Fibroblast of peridontal ligament (primary cell): Measurements from ENCODE around the gene SIT1.

Experiments
- DNase-seq: peaks from one replicate; pipeline ENCODE4 v3.0.0-alpha.2; 2010; ENCODE audit errors: extremely low read depth

SIT1 gene, protein sequence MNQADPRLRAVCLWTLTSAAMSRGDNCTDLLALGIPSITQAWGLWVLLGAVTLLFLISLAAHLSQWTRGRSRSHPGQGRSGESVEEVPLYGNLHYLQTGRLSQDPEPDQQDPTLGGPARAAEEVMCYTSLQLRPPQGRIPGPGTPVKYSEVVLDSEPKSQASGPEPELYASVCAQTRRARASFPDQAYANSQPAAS

DNA sequence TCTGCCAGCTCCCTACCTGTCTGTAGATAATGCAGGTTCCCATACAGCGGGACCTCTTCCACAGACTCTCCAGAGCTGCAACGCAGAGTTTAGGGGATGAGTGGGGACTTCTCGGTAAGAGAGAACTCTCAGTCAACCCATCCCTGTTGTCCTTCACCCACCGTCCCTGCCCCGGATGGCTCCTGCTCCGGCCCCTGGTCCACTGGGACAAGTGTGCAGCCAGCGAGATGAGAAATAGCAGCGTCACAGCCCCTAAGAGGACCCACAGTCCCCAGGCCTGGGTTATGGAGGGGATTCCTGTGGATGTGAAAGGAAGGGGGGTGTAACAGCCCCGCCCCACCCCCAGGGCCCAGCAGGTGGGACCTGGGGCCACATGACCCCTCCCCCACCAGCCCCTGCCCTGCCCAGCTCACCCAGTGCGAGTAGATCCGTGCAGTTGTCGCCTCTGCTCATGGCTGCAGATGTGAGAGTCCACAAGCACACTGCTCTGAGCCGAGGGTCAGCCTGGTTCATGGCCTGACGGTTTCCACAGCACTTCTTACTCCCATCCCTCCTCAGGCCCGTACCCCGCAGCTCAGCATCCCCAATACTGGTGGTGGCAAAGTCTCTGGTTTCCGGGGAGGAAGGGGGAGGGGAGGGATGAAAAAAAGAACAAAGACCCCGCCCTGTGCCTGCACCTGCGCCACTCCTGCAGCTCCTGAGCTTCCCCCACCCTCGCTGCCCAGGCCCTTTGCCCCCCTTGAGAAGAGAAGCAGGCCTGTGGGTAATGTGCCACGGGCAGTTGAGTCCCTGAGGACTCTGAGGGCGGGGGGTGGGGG is at the start of gene SIT1:
TSS of gene SIT1 (minus strand) at position 591 of the 818 bp plus-strand sequence. CDS start at position 513, 78 bp downstream.
- no peak for DNase-seq

DNA sequence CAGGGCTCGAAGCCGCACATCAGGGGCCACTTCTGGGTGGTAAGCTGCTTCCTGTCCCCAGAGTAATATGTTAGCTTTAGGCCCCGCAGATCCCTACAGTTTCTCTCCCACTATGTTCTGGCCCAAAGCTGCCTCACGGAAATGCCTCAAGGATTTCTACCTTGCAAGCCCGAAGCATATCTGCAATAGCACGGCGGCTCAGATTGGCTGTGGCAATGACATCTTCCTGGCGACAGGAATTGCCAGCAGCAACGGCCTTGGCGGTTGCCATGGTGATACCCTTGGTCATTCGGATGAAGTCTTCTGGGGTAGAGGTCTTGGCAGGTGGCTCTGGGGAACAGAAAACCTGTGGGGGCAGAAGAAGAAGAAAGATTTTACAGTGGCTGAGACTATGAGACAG is 49.3 kb upstream of the SIT1 start:
- DNase-seq = no peak

DNA sequence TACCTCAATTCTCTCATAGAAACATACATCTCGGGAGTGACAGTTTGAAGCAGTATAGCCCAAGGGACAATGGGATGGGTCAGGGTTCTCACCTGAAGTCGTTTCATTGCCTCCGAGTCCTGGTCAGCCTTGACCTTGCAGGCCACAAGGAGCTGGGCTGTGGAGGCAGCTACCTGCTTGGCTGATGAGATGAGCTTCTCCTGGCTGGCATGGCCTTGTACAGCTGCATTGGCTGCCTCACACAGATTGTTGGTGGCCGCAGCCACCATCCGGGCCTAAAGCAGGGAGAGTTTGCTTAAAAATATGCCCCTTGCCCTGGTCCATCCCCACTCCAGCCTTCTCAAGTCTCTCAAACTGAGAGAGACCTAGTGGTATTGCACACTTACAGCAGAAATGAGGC is 47.5 kb upstream of the SIT1 start:
- DNase-seq = no peak

DNA sequence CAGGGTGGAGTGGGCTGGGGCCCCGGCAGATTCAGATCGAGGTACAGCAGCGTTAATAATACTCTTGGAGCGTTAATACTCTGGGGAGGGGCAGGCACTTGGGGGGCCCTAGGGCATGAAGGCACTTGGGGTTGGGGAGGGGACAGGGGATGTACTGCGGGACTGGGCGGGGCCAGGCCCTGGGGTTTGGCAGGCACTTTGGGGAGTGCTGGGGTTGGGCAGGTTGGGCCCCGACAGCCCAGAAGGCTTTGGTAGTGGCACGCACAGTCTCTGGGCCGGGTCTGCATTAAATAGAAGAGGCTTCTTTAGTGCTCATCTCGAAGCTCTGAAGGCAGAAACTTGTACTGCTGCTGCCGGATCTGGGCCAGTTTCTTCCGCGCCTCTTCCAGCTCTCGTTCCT is 46.8 kb upstream of the SIT1 start:
- DNase-seq = no peak

DNA sequence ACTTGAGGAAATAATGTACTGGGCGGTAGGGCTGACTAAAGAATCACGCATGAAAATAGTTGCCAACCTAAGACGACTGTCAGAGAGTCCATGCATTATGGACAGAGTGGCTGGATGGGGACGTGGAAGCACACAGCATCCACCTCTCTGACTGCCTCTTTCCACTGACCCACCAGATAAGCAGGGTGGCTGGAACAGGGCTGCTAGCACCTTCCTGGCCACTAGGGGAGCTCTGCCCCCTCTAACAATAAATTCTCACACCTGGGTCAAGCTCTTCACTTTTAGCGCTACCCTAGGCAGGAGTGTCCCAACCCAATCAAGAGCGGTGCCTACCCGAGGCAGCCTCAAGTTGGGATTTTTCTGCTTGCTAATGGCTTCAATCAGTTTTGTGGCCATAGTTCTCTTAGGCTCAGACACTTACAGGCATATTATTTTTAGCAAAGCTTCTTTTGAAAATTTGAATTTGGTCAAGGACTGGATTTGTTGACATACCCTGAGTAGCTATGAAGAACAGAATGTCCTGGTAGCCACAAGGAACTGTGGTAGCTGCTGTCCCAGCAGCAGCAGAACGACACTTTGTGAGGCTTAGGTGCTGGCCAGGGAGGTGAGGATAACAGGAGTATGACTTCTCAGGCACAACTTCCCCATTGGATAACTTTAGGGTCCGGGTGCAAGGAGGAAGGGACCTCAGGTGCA is 45.9 kb upstream of the SIT1 start:
- peak; percentile 40 for DNase-seq

DNA sequence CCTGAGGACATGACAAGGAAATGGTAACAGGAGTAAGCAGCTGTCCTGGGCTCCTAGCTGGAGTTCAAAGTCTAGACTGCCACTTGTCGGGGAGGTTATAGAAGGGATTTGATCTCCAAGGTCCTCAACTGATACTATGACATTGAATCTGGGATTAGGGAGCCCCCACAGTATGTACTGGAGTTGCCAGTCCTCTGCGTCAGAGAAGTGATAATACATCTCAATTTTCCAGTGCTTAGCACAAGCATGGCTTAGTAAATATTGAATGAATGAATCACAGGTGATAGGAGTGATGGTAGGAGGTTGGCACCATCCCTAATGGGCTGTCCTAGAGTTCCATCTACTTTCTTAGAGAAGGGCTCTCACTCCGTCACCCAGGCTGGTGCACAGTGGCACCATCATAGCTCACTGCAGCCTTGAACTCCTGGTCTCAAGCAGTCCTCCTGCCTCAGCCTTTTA is 45.2 kb upstream of the SIT1 start:
- DNase-seq = no peak

DNA sequence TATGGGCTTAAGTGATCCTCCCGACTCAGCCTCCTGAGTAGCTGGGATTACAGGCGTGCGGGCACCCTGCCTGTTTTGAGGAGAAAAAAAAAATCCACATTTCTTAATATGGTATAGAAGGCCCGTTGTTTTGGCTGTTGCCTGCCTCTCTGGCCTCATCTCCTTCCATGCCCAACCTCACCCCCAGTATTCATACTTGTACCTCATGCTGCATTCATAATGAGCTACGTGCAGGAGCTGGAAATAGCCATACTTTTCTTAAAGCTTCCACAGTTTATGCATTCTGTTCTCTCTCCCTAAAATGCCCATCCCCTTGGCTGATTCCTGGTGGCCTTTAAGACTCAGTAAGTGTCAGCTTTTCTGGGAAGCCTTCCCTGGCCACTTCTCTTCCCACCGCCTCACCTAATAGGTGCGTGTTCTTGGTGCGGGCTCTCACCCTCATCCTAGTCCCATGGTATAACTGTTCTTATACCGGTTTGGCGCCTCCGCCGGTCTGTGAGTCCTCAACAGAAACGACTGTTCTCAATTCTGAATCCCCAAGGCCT is 41.1 kb upstream of the SIT1 start:
- DNase-seq = no peak

DNA sequence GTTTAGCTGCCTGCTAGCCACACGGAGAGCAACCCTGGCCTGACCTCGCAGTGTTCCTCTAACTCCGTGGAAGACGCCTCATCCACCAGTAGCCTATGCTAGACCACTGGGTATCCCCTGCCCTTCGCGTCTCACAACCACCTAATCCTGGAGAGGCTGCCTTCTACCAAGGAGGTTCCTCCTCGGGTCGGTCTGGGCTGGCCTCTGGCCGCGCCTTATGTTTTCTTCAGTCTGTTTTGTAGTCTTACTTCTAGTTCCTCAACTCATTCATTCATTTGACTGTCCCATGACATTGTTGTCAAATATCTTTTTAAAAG is 40.6 kb upstream of the SIT1 start:
- DNase-seq = no peak

DNA sequence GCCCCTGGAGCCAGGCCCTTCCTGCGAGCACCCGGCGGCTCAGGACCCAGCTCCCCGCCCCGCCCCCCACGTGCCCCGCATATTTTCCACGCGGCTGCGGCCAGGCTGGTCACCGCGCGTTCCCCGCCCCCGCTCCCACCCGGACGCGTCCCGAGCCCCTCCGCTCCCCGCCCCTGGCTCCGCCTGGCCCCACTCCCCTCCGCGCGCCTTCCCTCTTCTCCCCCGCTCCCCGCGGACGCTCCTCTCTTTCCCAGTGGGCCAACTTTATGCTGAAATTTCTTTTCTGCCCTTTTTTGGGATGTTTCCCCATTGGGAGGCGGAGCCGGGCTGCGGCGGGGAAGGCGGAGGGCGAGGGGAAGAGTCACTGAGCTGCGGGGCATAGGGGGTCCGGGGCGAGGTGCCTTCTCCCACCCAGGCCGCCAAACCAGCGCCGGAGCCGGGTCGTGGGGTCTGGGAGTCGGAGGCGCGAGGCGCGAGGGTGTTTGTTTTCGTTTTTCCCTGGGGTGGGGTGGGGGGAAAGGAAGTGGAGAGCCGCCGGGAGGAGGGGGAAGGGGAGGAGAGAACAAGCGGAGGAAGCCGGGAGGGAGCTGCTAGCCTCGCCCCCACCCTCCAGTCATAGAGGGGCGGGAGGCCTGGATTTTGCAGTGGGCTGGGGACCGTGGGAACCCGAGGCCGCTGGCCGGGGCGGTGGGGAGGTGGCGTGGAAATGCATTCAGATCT is 40.0 kb upstream of the SIT1 start:
- peak; percentile 81 for DNase-seq

DNA sequence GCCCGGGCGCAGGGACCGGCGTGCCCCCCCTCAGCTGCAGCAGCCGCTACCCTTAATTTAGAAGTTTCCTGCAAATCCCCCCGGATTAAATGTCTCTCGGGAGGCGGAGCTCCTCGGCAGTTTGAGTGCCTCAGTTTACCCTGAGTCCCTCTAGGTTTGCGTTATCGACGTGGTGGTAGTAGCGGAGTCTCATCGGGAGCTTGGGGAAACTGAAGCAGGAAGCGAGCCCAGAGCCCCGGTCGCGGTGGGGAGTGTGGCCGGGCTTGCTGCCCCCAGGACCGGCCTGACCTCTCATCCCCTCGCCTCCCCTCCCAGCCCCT is 39.5 kb upstream of the SIT1 start:
- DNase-seq = peak; percentile 52

DNA sequence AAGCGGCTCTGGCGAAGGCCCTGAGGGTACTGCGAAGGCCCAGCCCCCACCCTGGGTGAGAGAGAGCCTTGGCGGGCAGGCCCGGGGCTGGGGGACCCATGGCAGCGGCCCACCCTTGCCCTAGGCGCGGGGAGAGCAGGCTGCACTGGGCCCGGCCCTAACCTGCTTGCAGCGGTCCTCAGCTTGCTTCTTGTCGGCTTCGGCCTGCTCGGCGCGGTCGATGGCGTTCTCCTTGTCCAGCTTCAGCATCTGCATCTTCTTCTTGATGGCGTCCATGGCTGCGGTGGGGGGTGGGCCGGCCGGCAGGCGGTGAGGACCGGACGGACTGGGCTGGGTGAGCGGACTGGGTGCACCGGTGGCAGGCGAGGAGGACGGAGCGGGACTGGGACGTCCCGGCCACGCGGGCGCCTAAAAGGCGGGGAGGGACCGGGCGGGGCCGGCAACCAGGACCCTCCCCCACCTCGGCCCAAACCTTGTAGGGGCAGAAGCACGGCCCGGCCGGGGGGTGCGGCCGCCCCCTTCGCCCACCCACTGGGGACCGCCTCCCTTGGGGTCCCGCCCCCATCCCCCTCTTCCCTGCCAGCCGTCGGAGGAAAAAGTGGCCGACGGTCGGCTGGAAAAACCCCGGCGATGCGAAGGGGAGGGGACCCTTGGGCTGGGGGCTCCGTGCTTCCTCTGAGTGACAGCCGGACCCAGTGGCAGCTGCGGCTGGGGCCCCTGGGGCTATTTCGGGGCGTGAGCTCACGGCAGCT is 39.0 kb upstream of the SIT1 start, which contains the start of gene TPM2:
TSS of gene TPM2 (minus strand) at position 384 of the 752 bp plus-strand sequence. CDS start at position 276, 108 bp downstream.
- DNase-seq = peak; percentile 78

DNA sequence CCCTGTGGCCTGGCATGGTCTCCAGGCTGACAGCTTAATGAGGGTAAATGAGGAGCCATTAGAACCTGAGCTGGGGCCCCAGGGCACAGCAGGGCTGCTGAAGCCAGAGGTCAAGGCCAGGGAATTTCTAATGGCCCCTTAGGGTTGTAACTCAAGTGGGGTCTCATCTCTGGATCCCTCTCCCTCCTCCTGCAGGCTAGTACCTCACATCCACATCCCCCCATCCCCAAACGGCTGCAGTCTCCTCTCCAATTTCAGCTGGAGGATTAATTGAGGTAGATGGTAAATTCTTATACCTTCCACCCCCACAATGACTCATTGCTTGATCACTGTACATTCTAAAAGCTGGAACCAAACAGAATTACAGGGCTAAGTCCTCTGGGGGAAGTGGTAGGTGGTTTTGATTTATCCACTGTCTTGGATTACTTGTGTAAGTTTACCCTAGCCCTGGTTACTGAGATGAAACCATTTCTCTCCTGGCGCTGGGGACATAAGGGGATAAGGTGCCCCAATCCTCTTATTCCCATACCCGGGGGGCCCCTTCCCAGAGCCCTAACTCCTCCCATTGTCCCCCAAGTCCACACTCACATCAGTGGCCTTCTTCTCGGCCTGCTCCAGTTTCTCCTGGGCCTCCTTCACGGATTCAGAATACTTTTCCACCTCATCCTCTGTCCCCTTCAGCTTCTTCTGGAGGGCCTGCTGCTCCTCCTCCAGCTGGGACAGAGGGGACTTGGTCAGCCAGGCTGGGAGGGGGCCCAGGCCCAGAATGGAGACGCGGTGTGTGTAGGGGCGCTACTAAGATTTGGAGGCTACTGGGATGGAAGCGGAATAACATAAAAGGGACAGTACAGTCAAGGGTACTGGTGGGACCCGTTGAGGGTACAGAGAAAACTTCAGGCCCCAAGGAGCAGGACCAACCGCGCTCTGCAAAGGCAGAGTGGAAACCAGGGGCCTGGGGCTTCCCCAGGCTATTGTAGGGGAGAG is 38.1 kb upstream of the SIT1 start:
- DNase-seq = peak; percentile 86

DNA sequence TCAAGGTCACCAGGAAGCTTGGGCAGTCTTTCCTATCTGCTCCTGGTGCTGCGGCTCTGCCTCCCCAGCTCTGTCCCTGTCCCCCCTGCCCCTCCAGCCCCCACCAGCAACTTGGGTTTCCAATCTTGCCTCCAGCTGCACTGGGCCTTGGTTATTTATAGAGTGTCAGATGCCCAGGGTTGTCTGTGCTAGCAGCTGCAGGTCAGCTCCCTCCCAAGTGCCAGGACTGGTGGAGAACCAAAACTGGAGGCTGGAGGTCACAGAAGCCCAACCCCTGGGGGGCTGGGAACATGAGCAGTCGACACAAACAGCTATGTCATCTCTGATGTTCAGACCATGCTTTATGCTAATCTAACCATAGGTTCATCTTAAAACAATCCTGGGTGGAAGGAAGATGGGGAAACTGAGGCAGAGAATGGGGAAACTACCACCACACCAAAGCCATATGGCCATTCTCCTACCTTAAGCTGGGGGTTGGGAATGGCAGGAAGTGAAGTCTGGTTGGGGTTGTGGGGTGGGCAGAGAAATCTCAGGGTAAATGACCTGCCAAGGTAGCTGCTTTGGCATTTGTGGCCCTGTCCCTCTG is 37.3 kb upstream of the SIT1 start:
- no peak for DNase-seq

DNA sequence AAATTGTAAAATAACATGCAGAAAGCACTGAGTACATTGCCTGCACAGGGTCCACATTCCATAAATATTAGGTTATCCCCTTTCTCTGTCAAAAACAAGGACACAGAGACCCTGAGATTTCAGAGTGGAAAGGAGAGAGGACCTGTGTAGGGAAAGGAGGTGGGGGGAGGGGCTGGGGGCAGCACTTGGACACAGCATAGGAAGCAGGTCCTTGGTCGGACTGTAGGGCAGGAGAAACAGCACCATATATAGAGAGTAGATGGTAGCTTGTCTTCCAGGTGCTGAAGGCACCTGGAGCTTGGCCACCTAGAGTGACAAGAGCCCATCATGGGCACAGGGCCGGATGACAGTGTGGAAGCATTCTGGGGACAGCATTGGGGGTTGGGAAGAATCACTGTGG is 36.6 kb upstream of the SIT1 start:
- no peak for DNase-seq

DNA sequence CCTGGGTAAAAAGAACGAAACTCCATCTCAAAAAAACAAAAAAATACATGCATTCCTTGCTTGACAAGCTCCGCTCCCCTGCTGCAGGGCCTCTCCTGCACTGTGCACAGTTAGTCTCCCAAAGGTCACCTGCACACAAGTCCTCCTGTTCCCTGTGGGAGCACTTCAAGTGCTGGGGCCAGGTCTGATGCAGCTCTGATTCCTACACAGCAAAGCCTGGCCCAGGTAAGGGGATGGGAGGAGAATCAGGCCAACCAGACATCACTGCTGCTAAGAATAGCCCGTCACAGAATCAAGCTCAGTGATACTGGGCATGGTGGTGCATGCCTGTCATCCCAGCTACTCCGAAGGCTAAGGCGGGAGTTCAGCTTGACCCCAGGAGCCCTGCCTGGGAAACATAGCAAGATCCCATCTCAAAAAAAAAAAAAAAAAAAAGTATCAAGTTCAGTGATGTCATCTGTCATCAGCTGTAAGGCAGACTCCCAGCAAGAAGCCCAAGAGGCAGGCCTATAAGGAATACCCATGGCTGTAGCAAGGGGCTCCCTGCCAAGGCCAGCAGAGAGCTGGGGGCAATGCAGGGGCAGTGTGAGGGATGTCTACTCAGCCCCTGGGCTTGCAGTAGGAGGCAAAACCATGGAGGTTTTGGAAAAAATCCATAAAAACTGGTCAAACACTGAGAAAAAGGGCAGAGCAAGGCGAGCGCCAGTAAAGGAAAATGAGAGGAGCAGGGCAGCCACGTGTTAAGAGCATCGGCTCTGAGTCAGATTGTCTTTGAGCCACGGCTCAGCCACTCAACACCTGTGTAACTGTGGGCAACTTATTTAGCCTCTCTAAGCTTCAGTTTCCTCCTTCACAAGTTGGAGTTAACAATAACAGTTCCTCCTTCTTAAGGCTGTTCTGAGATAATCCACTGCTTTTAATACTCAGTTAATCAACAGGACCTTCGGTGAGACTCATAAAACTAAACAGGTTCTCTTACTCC is 35.8 kb upstream of the SIT1 start:
- peak; percentile 75 for DNase-seq

DNA sequence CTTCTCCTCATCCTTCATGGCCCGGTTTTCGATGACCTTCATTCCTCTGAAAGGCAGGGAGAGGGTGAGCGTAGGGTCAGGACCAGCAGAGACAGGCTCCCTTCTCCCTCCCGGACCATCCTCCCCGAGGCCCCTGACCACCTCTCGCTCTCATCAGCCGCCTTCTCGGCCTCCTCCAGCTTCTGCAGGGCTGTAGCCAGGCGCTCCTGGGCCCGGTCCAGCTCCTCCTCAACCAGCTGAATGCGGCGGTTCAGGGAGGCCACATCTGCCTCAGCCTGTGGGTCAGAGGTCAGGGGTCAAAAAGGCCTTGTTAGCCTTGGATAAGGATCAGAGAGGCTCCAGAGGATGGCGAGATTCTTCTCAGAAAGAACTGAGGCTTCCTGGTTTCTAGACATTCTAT is 34.8 kb upstream of the SIT1 start:
- no peak for DNase-seq

DNA sequence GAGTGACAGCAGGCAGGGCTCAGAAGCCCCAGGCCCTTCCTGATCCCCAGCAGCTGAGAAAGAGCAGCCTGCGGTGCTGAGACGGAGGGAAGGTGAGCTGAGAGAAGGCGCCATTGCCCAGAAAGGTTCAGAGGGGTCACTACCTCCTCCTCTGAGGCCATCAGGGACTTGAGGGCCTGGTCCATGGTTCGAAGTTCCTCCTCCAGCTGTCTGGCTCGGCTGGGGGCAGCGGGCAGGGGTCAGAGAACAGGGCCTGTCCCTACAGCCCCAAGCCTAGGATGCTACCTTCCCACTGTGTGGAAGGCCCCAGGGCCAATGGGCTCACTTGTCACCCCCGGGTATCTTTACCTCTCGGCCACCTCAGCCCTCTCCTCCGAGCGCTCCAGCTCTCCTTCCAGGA is 34.2 kb upstream of the SIT1 start:
- DNase-seq = no peak

DNA sequence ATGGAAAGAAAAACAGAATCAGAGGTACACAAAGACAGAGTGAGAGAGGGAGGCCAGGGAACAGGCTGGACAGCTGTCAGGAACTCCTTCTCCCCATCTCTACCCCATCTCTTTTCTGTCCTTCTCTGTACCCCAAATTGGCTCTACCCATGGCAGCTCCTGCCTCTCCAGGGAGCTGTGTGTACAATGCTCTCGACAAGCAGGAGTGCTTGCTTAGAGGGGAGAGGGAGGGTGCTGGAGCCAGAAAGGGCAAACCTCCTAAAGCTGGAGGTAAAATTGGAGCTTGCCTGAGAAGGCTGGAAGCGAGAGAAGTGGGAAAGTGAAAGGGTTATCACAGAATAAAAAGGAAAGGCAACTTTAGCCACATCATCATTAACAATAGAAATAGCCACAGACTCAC is 32.6 kb upstream of the SIT1 start:
- no peak for DNase-seq
